ENCODE measurements around the gene GABRG3. TPM values are rescaled to one million over a fixed set of nuclear protein-coding genes. Genes with fewer than 3 reads are reported as not detected.

The GABRG3 gene
- total and polyA plus RNA-seq, 9 of the 15 experiments (the other 6 are each of a cell fraction or from before 2014, with no cell fraction given) = 4.0 to 15.1 (median 11.2) TPM

GRCh38 chr15:27530994-27531393 lies 560.0 kb downstream of the GABRG3 start:
- Histone ChIP-seq H3K27me3 (ENCODE audit: control insufficient read depth in 2 of 2, insufficient read depth in 2 of 2, low read length in 2 of 2) (no peaks in the 10 kb centered on the region), H3K9ac (ENCODE audit: insufficient read depth in 1 of 2, low read depth in 2 of 2, low read length in 2 of 2) (no peak overlapping the region), H3K79me2 (ENCODE audit: control insufficient read depth, insufficient read depth, low read length) (no peaks in the 10 kb centered on the region), H3K27ac (ENCODE audit: extremely low read depth, low read depth, low read length) (no peak overlapping the region; the same call in 2 of the 3 replicates), H4K20me1 (replicated peaks; ENCODE audit: control insufficient read depth, insufficient read depth, low read length) (no peaks in the 10 kb centered on the region), H3K9me1 (ENCODE audit: control insufficient read depth, insufficient read depth, low read length) (no peaks in the 10 kb centered on the region), H3K36me3 (ENCODE audit: control insufficient read depth, insufficient read depth, low read length) (peaks cover 4% of the 10 kb centered on the region; the same call in 1 of the 3 replicates), H3K4me3 (no peak overlapping the region), H3K4me1 (replicated peaks in 1 of 2; ENCODE audit: control insufficient read depth in 2 of 2, insufficient read depth in 2 of 2, low read length in 2 of 2) (peaks cover 0 to 15% of the 10 kb centered on the region in 2 experiments; a peak in 2 of 5 replicates), H3K4me2 (ENCODE audit: insufficient read depth, low read length) (no peak overlapping the region), H2AFZ (ENCODE audit: low read depth, low read length) (no peak overlapping the region), H3K9me3 (replicated peaks; ENCODE audit: control insufficient read depth, insufficient read depth, low read depth, low read length) (peaks cover 5% of the 10 kb centered on the region; the same call in 1 of the 2 replicates)
- ChIA-PET POLR2A (no interaction called here), CTCF (ENCODE audit: low intra/inter-chr PET ratio) (no interaction called here)
- ATAC-seq (no peak), FAIRE-seq (no peak), DNase-seq (ENCODE audit: extremely low read depth in 1 of 4, low spot score in 3 of 4) (no peak)
- in situ Hi-C loops (cut with MboI) = no loop called here
- BruUV-seq (replicated peaks) = no TSS peak
- intact Hi-C loops (cut with micrococcal nuclease) = no loop called here
- 47% methylated on average over 8 of the region's 9 CpGs for WGBS (ENCODE audit: insufficient coverage, low coverage, missing lambda C conversion rate)
- TF ChIP-seq CCAR2 (IDR thresholded peaks at IDR 0.05; ENCODE audit: low read depth, low read length) (no peak), ELK1 (CRISPR knock-in tag; IDR thresholded peaks at IDR 0.05) (no peak), NFATC3 (IDR thresholded peaks at IDR 0.05) (no peak), EHMT2 (IDR thresholded peaks at IDR 0.05) (no peak), E2F6 (IDR thresholded peaks at IDR 0.05; ENCODE audit: borderline replicate concordance in 1 of 2, extremely low read depth in 1 of 2, insufficient read depth in 1 of 2, insufficient read length in 1 of 2, low read depth in 1 of 2, low read length in 1 of 2, poor library complexity in 1 of 2, severe bottlenecking in 1 of 2) (no peak), FOXA1 (IDR thresholded peaks at IDR 0.05; ENCODE audit: borderline replicate concordance) (no peak), SIN3B (IDR thresholded peaks at IDR 0.05; ENCODE audit: low read depth) (no peak), POLR2H (tag; IDR thresholded peaks at IDR 0.05; ENCODE audit: low read depth) (no peak), KHSRP (IDR thresholded peaks at IDR 0.05) (no peak), POLR2G (IDR thresholded peaks at IDR 0.05; ENCODE audit: low read depth, low read length) (no peak), GABPB1 (CRISPR knock-in tag; IDR thresholded peaks at IDR 0.05) (no peak), SIX5 (IDR thresholded peaks at IDR 0.05; ENCODE audit: borderline replicate concordance in 1 of 2, insufficient read depth in 1 of 2, low read depth in 1 of 2, low read length in 2 of 2) (no peak), STAT6 (CRISPR knock-in tag; IDR thresholded peaks at IDR 0.05) (no peak), ZNF282 (CRISPR knock-in tag; IDR thresholded peaks at IDR 0.05) (no peak), CREB3L1 (IDR thresholded peaks at IDR 0.05; ENCODE audit: borderline replicate concordance, low read depth) (no peak), KLF16 (IDR thresholded peaks at IDR 0.05) (no peak), HDAC6 (IDR thresholded peaks at IDR 0.05; ENCODE audit: low read depth, low read length) (no peak)

Data from K562 (cell line).